HG03342 (cell line): ENCODE measurements around the gene NFIA.
"Not testable (repeated sequence)": the region's sequence is repeated elsewhere in the genome, so short reads cannot be mapped to it uniquely, and the experiment has no call there.

Experiments
- ATAC-seq: cut with Tn5 transposase; IDR thresholded peaks from one replicate; pipeline ENCODE4 v1.9.1; 2021; ENCODE audit warnings: mild to moderate bottlenecking, moderate library complexity; ENCODE audit not compliant: unreplicated experiment

The NFIA gene

DNA sequence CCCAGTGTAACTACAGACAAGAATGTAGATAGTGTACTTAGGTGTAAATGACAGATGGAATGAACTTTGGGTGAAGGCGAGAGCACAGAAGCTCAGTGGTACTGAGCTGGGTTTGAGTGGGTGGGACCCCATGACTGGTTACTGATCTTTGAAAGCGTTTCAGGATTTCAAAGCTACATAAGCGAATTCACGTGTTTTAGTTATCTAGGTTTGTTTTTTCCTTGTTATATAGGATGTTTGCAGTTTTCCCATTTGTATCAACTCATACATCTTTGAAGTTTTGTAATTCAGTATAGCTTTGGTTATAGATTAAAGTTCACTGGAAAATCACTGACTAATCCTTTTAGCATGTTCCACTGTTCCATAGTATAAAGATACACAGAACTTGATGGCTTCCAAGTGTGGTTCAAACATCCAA is 182.5 kb downstream of the NFIA start:
- ATAC-seq: no peak

DNA sequence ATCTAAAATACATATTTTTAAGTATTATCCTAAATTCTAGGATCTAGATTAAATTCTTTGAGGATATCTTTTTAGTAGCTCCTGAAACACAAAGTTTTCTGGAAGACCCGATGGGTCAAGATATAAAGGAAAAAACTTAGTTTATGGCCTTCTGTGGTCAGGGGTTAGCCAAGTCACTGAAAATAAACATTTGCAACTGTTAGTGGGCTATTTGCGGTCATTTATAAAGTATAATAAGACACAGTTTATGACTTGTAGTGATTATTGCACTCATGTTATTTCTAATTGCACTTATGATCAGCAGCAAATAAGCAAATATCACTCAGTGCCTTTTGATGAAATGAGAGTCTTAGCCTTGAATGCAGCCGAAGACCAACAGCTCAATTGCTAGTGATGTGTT is 183.3 kb downstream of the NFIA start:
- no peak for ATAC-seq

DNA sequence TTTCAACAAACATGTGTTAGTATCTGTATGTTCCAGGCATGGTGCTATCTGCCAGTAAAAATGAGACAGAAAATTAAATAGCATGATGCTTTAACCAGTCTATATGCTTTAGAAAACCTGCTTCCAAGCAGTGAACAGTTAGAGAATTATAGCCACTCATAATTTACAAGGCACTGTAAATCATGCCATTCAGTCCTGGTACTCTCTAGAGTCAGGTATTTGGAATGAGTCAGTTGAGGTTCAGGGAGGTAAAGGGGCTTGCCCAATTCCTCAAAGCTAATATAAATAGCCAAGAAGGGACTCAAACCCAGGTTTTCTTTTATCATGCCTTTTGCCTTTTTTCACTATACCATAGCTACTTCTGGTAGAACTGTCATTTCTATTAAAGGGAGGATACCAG is 184.4 kb downstream of the NFIA start:
- no peak for ATAC-seq

DNA sequence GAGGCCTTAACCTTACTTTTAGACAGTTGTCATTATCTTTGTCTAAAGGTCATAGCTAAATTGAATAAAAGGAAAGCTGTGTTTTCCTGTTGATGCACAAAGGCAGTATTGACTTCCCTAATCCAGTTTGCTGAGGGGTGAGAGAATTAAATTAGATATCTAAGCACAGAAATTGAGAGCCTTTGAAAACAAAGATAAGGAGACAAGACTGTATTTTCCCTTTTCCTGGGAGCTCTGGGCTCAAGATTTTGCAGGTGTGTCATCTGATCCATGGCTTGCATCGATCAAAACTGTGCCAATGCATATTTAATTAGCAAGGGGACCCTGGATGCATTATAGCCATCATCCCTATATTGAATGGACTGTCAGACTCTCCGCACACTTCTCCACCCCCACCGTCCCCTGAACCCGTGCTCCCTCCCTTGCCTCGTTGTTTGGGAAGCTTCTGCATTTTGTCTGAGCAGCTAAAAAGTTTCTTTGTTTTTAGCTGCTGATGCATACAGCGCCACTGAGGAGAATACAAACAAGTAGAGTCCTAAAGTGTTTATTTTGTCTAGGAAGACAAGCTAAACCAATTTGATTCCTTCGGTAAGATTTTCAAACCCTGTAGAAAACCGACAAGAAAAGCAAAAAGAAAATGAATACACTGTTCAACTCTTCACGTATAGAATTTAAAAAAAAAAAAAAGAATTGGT is 186.3 kb downstream of the NFIA start:
- no peak for ATAC-seq

DNA sequence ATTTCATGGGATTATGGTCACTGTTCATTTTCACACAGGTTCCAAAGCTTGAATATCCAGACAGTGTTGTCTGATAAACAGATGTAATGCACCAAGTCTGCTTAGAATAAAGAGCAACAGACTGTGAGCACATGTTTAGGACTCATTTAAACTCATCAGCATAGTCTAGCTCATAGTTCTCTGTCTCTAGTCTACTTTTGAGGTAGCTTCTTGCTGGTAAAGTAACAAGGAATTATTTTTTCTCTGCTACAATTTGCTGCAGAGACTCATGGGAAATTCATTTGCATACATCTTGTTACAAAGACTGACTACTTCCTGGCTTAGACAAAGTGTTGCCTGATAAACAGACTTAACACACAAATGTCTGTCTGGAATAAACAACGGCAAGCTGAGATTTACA is 187.2 kb downstream of the NFIA start:
- no peak for ATAC-seq

DNA sequence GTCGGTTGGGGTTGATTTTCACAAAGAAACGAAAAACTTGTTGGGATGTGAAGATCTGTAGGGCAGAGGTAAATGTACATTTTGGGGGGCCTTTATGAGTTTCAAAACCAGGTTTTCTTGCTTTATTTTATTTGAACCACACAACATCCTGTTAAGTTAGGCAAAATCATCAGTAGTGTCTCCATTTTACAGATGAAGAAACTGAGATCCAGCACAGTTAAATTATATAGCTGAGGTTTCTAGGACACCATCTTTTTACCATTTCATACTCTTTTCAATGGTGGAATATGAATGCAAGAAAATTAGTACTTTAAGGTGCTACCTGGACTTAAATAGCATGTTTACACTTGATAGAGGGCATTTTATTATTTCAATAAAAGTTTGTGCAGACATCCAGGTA is 187.7 kb downstream of the NFIA start:
- ATAC-seq: no peak

DNA sequence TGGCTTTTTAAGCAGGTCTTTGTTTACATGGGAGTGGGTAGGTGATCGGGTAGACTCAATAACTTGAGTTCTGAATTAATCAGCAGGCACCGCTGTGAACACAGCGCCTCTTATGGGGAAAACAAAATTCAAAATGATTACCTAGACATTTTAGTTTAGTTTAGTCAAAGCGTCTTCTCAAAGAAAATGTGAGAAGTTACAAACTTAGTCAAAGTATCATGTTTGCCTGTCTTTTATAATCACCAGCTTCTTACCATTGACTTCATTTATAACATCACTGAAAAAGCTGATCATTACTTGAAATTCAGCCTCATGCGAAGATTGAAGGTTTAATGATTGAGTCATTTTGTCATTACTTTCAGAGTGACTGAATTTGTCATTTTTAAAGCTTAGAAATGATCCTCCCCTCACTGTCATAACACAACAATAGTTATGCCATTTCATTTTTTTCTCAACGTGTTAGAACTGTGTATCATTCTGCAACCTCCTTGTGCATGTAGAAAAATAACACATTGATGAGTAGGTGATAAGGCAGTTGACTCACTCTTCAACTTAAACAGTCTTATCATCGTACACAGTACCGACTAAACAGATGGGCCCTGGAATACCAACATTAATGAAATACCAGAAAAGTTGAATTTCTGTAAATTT is 188.5 kb downstream of the NFIA start:
- ATAC-seq: no peak

DNA sequence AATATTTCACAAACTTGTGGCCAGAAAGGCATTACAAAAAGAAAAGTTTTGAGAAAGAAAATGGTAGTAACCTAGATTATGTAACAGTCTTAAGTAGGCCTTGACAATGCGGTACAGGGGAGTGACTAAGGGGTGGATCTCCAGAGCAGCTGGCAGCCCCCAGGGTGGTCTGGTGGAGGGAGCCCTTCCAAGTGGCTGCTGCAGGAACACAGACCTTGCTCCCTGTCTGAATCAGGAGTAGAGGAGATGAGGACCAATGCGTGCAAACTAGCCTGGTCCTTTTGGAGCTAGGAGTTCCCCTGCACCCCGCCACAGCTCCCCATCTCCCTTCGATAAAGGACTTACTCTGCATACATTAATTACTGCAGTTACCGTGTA is 189.0 kb downstream of the NFIA start:
- no peak for ATAC-seq

DNA sequence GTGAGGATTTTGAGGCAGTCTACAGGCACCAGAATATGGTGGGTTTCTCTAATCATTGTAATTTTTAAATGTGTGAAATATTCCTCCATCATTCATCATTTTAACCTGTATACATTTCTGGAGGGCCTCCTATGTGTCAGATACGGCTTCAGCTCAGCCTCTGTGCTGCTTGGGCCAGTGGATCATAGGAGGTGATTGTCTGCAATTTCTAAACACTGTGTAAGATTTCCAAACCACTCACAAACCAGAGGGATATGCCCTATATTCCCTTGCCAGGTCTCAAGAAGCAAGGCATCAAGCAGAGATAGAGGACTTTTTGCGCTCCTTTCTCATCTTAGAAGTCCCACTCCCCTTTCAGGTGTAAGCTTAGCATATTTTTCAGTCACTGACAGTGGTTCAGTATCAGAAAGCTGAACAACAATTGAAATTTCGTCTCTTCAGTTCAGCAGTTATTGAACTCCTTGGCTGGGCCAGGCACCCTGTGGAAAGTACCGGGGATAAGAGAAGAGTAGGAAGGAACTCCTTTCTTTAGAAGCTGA is 190.9 kb downstream of the NFIA start:
- ATAC-seq: no peak

DNA sequence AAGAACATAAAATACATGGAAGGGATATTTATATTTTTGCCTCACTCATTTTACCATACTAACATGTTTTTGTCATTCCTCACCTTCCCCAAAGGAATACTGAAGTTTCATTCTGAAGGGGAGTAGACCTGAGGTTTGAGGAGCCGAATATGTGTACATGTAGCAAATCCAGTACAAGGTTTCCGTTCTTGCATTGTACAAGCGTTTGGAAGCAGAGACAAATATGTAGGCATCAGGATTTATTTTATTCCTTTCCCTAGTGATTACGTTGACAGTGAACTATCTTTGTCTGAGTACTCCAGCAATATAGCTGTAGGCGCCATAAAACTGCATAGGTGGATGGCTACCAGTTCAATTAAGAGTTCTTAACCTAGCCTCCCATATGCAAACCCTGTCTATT is 191.5 kb downstream of the NFIA start:
- no peak for ATAC-seq

DNA sequence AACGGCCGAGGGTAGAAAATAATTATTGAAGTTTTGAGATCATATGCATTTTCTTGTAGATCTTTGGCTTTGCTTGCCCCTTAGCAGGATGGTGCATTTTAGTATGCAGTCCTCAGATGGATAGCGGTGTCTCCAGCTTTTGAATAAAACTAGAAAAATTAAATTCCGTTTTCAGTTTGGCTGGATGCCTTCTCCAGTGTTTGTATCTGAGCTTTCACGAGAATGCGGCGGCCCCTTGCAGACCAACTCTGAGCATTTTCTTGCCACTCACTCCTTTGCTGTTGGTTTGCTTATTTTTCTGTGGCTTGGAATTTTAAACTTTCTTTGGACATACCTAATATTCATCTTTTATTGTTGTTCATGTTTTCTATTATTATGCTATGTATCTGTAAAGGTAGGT is 192.6 kb downstream of the NFIA start:
- no peak for ATAC-seq

DNA sequence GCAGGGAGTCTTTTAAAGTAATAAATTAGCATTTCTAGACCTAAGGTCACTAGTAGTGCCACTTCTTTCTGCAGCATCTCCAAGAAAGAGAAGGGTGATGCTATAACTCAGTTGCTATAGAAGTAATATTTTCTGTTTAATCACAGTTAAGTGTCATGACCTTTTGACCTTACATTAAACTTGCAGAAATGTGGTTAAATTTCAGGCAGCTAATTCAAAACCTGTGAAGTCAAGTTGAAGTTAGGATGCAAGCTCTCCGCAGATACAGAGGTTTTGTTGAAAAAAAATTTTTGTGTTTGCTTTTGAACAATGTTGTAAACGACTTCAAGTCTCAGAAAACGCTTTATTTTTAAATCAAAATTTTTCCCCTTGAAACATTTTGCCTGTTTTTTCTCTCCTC is 193.9 kb downstream of the NFIA start:
- no peak for ATAC-seq

DNA sequence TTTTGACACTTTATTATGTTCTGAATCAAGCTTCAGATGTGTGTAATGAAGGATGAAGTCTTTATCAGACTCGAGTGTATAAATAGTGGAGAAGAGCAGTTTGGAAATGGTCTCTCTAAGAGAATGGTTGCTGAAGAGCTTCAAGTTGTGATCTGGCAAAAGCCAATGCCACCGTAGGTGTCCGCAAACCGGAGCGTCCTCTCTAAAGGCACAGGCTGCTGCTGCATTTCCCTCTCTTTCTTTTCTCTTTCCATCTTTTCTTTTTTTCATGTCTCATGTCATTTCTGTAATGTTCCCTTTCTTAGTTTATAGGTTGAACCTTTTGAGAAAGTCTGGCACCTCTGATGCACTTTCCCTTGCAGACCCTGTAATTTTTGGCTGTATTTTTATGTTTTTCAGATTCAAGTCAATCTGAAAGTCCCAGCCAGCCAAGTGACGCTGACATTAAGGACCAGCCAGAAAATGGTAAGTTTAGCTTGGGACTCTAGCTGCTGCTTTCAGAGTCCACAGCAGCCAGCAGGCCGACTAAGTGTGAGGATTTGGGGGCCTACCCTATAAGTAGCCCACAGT is 194.8 kb downstream of the NFIA start:
- ATAC-seq: no peak

DNA sequence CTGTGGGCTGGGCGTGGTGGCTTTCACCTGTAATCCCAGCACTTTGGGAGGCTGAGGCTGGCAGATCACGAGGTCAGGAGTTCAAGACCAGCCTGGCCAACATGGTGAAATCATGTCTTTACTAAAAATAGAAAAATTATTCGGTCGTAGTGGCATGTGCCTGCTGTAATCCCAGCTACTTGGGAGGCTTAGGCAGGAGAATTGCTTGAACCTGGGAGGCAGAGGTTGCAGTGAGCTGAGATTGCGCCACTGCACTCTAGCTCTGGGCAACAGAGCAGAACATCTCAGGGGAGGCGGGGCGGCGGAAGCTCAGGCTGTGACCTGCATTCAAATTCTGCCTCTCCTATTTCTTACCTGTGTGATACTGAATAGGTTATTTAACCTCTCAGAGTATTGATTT is 196.1 kb downstream of the NFIA start:
- not testable (repeated sequence) for ATAC-seq

DNA sequence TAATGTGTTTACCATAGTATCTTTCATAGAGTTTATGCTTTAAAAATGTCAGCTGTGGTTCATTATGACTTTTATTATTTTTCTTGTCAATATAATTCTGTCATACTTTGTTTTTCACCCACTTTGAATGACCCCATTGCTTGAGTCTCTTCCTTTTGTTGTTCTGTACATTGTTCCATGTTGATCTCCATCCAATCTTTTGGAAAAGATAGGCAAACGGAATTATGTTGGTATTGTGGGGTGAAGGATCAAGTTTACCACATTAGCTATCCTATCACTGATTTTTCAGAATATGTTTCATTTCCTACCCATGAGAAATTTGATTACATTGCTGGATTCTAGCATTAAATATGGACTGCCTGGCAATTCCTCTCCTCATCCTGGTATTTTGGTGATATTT is 196.6 kb downstream of the NFIA start:
- no peak for ATAC-seq

DNA sequence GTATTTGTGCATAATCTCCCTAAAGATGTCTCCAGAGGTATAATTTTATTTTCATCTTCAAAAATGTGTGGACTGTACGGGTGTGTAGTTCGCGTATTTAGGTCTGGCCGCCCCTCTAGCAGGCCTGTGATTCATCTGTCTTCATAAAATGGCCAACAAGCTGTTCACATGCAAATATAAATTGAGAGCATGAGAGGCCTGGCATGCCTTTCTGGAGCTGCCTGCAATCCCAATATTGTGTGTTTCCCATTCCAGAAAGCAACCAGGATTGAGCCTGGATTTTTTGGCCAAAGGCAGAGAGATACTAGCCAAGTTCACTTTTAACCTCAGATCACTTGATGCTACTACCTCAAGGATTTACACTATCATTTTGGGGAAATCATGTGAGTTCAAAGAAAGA is 197.2 kb downstream of the NFIA start:
- no peak for ATAC-seq

DNA sequence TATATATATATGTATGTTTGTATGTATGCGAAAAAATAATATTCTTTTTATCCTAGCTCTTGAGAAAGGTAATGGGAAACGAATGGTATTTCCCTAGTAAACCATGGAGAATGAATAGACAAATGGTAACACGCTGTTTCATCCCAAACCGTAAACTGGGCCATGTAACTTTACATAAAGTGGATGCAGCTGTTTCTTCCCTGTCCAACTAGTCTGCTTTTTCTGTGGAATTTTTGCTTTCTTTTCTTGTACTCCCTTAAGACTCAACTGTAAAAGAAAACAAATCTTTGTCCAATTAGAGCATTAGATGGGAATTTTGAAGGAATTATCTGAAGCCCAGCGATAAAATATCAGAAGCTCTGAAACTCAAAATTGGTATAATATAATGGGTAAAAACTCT is 198.1 kb downstream of the NFIA start:
- no peak for ATAC-seq

DNA sequence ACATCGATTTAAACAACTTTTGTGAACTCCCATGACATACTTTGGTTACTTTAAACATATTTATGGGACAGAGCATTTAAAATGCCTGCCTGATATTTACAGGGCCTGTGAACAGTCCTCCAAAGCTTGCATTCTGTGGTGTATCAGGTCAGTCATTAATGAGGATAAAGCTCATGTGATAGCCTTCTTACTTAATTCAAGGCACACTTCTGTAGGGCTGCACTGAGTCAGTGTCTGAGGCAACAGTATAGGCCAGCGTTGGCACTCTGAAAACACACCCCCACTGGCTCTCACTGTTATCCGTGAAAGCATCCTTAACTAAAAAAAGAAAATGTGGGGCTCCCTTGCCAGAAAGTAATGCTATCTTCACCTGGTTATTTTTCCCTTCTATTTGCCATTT is 200.0 kb downstream of the NFIA start:
- ATAC-seq: no peak

DNA sequence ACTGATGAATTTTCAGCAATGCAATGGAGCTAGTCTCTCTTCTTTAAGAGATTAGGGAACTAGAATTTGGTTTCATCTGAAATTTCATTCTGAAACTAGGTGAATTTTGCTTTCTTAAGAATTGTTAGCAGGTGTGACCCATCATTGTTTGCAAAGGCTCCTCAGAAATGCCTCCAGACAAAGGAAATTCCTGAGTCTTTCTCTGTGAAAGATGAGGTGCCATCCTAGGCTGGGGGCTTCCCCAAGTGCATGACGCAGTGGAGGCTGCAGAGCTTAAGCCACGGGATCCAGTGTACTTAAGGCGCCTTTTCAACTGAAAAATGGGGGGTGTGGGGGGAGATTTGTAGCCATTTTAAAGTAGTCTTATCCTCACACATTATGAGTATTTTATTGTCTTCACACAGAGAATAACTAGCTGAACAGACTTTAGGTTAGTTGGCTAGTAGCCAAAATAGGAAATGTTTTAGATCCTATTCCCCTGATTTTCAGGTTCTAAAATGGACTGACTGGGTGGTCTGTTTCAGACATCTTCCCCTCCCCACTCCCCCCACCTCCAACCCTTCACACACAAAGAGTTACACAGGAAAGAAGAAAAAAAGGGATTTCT is 202.0 kb downstream of the NFIA start:
- no peak for ATAC-seq

DNA sequence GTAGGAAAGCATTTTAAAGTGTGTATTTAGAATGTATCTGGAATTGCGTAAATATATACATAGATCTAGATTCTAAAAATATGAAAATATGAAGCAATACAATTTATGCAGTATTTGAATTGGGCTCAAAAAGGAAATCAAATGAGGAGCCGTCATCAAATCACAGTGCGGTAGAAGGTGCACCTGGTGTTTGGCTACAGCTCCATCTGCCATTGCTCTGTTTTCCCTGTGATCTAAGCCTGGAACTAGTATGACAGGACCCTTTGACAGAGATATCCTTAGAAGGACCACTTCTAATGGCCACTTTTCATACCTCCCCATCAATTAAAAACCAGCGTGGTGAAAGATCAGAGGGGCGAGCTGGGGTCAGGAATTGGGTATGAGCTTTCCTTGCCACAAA is 202.6 kb downstream of the NFIA start:
- no peak for ATAC-seq

DNA sequence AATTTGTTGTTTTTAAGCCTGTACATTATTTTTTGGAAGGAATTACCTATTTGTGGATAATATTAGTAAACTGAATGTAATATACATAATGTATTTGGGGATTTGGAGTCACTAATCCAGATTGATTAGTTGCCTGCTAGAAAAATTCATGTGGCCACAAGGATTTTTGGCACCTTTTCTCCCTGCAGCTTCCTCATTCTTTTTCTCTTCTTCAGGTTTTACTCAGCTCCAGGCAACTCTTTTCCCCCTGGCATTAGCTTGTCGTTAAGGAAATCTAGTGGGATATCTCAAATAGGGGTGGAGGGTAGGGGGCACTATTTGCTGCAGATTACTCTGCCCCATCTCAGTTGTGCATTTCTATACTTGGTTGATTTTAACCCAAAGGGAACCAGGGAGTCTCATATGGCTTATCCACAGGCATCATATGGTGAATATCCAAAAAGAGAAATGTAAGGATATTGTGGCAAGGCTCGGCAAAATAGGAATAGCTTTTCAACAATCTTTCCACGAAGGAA is 203.1 kb downstream of the NFIA start:
- ATAC-seq: no peak

DNA sequence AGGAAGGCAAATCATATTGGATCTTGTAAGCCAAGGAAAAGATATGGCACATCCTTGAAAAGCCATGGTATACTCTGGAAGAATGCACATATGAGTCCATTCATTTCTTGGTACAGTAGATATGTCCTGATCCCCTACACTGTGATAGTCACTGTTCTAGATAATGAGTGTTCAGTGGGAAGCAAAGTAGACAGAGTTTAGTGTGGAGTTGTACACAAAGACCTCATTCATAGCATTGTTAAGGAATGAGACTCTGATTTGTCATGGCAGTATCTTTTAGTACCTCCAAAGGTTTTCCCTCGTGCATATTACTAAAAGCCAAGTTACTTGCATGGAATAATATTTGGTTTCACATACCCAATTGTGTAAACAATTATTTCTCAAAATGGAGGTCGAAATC is 204.7 kb downstream of the NFIA start:
- no peak for ATAC-seq
